Neural crest cell (in vitro differentiated cells): ENCODE results near the gene LMBR1L. TPM values are rescaled to one million over a fixed set of nuclear protein-coding genes. Genes with fewer than 3 reads are reported as not detected.
A peak's percentile ranks its signal among the peaks of the same experiment; 100 is the strongest.

Experiments used
- DNase-seq: peaks from one replicate; pipeline ENCODE4 v3.0.0; 2021; ENCODE audit warnings: low read depth, mixed read lengths, low spot score
- H3K27ac Mint-ChIP-seq: one replicate; pipeline ENCODE4 v1.8.0; 2021; ENCODE audit warnings: mild to moderate bottlenecking, mixed read lengths; ENCODE audit not compliant: unreplicated experiment
- H3K27me3 Mint-ChIP-seq: 2 replicates; pipeline ENCODE4 v1.8.0; 2021; ENCODE audit warnings: low read depth, mild to moderate bottlenecking, mixed read lengths
- H3K36me3 Mint-ChIP-seq: 2 replicates; pipeline ENCODE4 v1.8.0; 2021; ENCODE audit warnings: low read depth, mild to moderate bottlenecking, mixed read lengths
- H3K4me1 Mint-ChIP-seq: 2 replicates; pipeline ENCODE4 v1.8.0; 2021; ENCODE audit warnings: mixed read lengths
- H3K4me3 Mint-ChIP-seq: one replicate; pipeline ENCODE4 v1.8.0; 2021; ENCODE audit warnings: mild to moderate bottlenecking, mixed read lengths
- H3K9me3 Mint-ChIP-seq: 2 replicates; pipeline ENCODE4 v1.8.0; 2021; ENCODE audit warnings: mixed read lengths
- CTCF ChIP-seq: fragments of 200-600 bp; sonication (generic); conservative IDR thresholded peaks from 2 replicates; pipeline ENCODE4 v1.5.0; 2021; ENCODE audit warnings: antibody characterized with exemption, mild to moderate bottlenecking
- total RNA-seq: library from RNA; stranded (reverse); gene quantifications from 2 replicates; pipeline ENCODE4 v1.2.1, GENCODE V29; 2021

Gene LMBR1L
- total RNA-seq, 1 donor from 2014 or later, result 101 TPM

- H3K27me3 Mint-ChIP-seq, result peaks cover 20% of the 10 kb centered on the region
- TF ChIP-seq CTCF, result no peak
- peaks cover 17% of the 10 kb centered on the region for H3K4me1 Mint-ChIP-seq
- H3K4me3 Mint-ChIP-seq, result no peak overlapping the region
- H3K9me3 Mint-ChIP-seq, result no peaks in the 10 kb centered on the region
- DNase-seq, result no peak
- no peak overlapping the region for H3K27ac Mint-ChIP-seq
- peaks cover 5% of the 10 kb centered on the region for H3K36me3 Mint-ChIP-seq
These were observed 11.9 kb downstream of the LMBR1L start for GRCh38 chr12:49098703-49099102.

- H3K9me3 Mint-ChIP-seq, result no peaks in the 10 kb centered on the region
- peak overlapping the region; percentile 67 for H3K4me3 Mint-ChIP-seq
- H3K36me3 Mint-ChIP-seq, result peaks cover 5% of the 10 kb centered on the region
- H3K27ac Mint-ChIP-seq, result no peak overlapping the region
- DNase-seq, result peak; percentile 78
- peaks cover 24% of the 10 kb centered on the region for H3K4me1 Mint-ChIP-seq
- peaks cover 27% of the 10 kb centered on the region for H3K27me3 Mint-ChIP-seq
- peak; percentile 78 for TF ChIP-seq CTCF
These were observed 12.6 kb downstream of the LMBR1L start for GRCh38 chr12:49098035-49098451.

GRCh38 chr12:49097381-49097780 lies 13.3 kb downstream of the LMBR1L start:
- H3K9me3 Mint-ChIP-seq, result no peaks in the 10 kb centered on the region
- no peak overlapping the region for H3K27ac Mint-ChIP-seq
- no peak for DNase-seq
- TF ChIP-seq CTCF, result no peak
- H3K4me1 Mint-ChIP-seq, result peaks cover 31% of the 10 kb centered on the region
- H3K27me3 Mint-ChIP-seq, result peaks cover 30% of the 10 kb centered on the region
- peak overlapping the region; percentile 67 for H3K4me3 Mint-ChIP-seq
- H3K36me3 Mint-ChIP-seq, result peaks cover 5% of the 10 kb centered on the region

- TF ChIP-seq CTCF, result no peak
- H3K4me3 Mint-ChIP-seq, result peak overlapping the region; percentile 72
- H3K36me3 Mint-ChIP-seq, result peaks cover 3% of the 10 kb centered on the region
- peaks cover 53% of the 10 kb centered on the region for H3K27me3 Mint-ChIP-seq
- no peaks in the 10 kb centered on the region for H3K9me3 Mint-ChIP-seq
- peaks cover 51% of the 10 kb centered on the region for H3K4me1 Mint-ChIP-seq
- no peak for DNase-seq
- no peak overlapping the region for H3K27ac Mint-ChIP-seq
These were observed 15.7 kb downstream of the LMBR1L start for GRCh38 chr12:49094975-49095365.

- Mint-ChIP-seq H3K4me3 (peak within 1 kb of the TSS; percentile 89), H3K9me3 (no peaks in the 10 kb centered on the region), H3K4me1 (peaks cover 51% of the 10 kb centered on the region), H3K36me3 (peaks cover 3% of the 10 kb centered on the region), H3K27ac (no peak within 1 kb of the TSS), H3K27me3 (peaks cover 58% of the 10 kb centered on the region)
- TF ChIP-seq CTCF, result no peak
- peak; percentile 30 for DNase-seq
These were observed 16.3 kb downstream of the LMBR1L start, which contains the start of gene DHH for GRCh38 chr12:49094160-49094974. Gene DHH, minus strand, starts transcription at chr12:49094801. Its CDS starts 289 bp downstream, at chr12:49094512.
